ENCODE results near the gene HYAL2.

- TF ChIP-seq TSHZ1 (tag by site-specific recombination; IDR thresholded peaks at IDR 0.05; ENCODE audit: borderline replicate concordance) (no peak), CTCF (tag by site-specific recombination; IDR thresholded peaks at IDR 0.05) (no peak), ZNF398 (tag by site-specific recombination; IDR thresholded peaks at IDR 0.05) (no peak), ATF2 (tag by site-specific recombination; IDR thresholded peaks at IDR 0.05; ENCODE audit: low read depth) (no peak), ZNF302 (tag by site-specific recombination; IDR thresholded peaks at IDR 0.05; ENCODE audit: low read depth) (no peak), ZNF792 (tag by site-specific recombination; IDR thresholded peaks at IDR 0.05) (no peak), ZNF544 (tag by site-specific recombination; IDR thresholded peaks at IDR 0.05) (no peak), KLF17 (tag by site-specific recombination; IDR thresholded peaks at IDR 0.05) (no peak), TCF7L2 (IDR thresholded peaks at IDR 0.05; ENCODE audit: borderline replicate concordance, low read depth, low read length) (no peak), SP3 (tag by site-specific recombination; IDR thresholded peaks at IDR 0.05) (no peak), ZNF639 (tag by site-specific recombination; IDR thresholded peaks at IDR 0.05) (no peak), HOXD13 (CRISPR knock-in tag; IDR thresholded peaks at IDR 0.05; ENCODE audit: borderline replicate concordance) (no peak), KLF16 (tag by site-specific recombination; IDR thresholded peaks at IDR 0.05) (no peak), ZNF26 (tag by site-specific recombination; IDR thresholded peaks at IDR 0.05) (no peak)
These were observed 54.3 kb downstream of the HYAL2 start for GRCh38 chr3:50268276-50268675.
